Fibroblast of skin of right biceps (primary cell): ENCODE results near the gene HOXA4.

Experiments used
- DNase-seq: peaks from one replicate; pipeline ENCODE4 v3.0.0-alpha.2; 2013

HOXA4 gene

DNA sequence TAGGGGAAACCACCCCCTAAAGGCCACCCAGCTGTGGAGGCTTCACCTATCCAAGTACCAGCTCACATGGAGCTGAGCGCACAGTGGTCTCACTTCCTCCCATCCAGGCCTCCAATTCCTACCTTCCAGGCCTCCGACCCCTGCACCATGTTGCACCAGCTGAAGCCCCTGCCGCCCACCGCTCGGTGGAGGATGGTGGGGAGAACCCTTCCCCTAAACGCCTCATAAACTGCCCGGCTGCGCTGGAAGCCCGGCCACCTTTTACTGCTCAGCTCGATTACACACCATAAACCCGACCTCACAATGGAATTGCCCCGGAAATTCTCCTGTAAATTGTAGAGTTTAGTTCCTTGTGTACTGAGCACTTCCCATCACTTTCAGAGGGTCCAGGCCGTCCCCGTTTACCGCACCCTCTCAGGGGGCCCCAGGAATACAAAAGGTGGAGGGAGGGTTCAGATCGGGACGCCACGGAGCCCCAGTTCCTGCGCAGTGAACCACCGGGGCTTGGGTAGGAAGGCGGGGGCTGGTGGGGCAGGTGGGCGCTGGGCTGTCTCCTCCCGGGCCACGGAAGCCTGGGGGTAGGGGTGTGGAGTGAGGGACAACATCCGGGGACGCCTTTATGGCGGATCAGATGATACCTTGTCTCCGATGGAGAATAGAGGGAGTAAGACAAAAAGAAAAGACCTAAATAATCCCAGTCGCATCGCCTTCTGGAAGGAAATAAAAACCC lies 27.3 kb upstream of the HOXA4 start:
- DNase-seq = no peak

DNA sequence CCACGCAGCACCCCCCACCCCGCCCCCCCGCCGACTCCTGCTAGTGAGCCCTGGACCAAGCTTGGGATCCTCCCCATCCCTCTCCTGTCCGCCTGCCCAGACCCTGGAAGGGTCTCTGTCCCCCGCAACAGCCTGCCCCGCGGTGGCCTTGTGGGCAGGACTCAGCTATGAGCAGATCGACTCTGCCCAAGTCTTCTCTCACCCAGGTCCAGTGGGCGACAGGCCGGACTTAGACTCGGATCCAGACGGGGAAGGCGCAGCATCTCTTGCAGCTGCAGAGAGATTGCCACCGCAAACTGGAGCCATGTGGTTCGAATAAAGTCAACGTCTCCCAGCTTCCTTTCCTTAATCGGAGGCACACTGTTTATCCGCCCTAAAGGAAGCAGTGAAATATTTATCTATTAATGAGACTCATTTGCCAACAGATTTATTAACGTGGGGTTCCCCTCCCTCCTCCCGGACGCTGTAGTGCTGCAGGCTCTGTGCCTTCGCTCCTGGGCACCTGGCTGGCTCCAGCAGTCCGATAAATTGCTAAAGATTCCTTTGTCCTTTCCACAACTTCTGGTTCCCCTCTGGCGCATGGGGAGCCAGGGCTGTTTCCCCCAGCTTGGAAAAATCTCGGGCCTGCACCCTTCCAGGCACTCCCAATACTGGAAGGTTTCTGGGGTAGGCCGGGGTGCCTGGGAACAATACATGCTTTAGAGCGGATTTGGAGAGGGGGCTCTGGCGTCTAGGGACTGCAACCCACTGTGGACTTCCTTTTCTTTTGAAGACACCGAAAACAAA lies 26.6 kb upstream of the HOXA4 start:
- DNase-seq = no peak

DNA sequence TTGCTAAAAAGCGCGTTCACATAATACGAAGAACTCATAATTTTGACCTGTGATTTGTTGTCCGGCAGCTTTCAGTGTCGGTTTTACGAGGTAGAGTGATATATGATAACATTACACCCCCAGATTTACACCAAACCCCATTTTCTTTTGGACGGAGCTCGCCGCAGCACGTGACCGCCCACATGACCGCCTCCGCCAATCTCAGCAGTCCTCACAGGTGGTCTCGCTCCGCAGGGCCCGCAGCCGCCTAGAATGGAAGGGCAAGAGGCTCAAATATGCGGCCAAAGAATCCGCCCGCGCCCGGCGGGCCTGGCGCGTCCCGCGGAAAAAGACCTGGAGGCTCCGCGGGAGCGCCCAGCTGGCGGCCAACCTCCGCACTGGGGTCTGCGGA lies 25.9 kb upstream of the HOXA4 start, which contains the start of gene HOXA7:
Gene HOXA7 (minus strand): TSS at position 168 of the 391 bp plus-strand sequence. CDS start 130 bp downstream, at position 38.
- DNase-seq = peak; percentile 77

DNA sequence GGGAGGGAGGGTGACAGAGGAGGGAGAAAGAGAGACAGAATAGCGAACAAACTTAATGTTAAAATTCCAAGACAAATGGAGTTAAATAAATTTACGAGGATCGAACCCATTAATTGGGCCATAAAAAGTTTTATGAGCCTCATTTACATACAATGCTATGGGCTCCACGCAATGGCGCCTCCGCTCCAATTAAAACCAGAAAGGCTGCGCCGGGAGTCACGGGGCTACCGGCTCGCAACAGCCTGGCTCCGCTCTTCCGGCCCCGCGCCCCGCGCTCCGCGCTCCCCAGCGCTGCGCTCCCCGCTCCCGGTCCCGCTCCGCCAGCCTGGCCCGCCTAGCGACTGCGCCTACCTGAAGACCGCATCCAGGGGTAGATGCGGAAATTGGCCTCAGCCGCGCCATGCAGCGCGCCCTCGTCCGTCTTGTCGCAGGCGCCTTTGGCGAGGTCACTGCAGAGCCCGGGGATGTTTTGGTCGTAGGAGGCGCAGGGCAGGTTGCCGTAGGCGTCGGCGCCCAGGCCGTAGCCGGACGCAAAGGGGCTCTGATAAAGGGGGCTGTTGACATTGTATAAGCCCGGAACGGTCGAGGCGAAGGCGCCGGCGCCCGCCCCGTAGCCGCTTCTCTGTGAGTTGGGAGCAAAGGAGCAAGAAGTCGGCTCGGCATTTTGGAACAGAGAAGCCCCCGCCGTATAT lies 25.4 kb upstream of the HOXA4 start:
- DNase-seq = no peak

DNA sequence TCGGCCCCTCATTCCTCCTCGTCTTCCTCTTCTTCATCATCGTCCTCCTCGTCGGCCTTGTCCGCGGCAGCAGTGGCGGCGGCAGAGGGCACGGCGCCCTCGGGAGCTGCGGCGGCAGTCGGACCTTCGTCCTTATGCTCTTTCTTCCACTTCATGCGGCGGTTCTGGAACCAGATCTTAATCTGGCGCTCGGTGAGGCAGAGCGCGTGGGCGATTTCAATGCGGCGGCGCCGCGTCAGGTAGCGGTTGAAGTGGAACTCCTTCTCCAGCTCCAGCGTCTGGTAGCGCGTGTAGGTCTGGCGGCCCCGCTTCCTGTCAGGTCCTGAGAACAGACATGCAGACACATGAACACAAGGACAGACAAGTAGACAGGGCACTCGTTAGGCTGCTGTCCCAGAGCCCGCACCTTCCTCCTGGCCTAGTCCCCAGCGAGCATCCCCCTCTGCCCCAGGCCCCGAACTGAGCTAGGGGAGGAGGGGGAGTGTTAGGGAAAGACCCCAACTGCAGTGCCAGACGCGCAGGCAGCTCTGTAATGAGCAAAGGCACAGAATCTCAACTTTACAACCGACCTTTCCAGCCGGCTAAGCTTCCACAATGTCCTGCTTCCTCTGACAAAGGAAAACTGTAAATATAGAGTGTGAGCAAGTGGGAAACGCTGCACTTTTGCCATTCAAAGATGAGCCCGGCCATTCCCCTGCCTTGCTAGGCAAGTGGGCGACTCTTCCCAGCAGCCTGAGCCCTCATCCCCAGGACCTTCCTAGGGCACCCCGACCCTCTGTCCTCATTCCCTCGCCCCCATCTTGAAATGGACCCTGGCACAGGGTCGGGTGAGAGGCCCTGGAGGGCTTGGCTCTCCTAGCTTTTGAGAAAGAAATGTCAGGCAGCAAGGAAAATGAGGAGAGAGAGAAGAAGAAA lies 24.6 kb upstream of the HOXA4 start:
- no peak for DNase-seq

DNA sequence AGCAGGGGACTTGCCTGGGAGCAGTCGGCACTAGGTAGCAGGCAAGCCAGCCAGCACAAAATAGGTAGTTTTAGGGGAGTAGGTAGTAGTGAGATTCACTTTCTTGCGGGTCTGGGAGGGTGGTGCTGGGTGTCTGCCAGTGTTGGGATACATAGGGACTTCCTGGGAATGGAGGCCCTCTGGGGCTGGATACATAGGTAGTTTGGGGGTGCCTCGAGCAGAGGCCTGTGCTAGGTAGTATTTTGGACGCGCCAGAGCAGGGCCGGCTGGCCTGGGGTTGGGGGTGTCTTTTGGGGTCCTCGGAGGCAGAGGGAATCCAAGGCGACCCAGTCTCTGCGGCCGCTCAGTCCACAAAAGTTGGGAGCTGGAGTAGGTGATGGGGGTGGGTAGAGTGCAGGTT lies 23.8 kb upstream of the HOXA4 start:
- DNase-seq = no peak

DNA sequence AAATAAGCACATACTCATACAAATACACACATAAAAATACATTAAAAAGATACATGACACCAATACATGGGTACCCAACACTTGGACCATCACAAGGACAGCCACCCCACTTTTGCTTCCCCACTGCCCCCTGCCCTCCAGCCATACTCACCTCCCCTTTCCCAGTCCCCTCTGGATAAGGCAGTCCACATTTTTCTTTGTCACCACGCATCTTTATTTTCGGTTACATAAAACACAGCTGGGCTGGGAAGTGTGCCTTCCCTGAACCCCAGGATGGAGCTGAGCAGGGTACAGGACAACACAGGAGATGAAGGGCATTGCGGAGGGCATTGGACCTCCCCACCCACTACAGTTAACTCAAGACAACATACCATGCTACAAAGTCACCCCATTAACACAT lies 23.0 kb upstream of the HOXA4 start:
- no peak for DNase-seq

DNA sequence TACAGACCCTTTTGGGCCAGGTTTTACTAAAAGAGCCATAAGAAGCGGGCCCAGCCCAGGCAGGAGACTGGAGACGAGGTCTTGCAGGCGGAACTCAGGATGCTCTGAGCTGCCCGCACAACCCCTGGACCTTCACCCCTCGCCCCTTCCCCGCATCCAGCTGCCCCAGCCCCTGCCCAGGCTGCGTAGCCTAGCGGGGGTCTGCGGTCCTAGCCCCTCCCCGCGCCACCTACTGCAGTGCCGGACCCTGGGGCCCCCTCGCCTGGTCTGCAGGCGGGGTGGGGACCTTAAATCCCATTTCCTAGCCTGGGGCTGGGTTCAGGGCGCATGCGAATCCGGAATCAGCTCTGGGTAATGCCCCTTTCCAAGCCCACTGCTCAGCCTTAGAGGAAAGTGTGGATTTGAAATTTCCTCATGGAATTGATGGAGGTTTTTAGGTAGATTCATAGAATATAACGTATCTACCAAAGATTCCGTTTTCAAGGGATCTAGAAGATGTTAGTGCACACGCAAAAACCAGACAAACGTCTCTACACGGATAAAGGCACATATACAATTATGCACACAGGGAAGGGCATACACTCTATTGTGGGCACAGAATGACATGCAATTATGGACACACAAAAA lies 22.4 kb upstream of the HOXA4 start:
- DNase-seq = no peak

DNA sequence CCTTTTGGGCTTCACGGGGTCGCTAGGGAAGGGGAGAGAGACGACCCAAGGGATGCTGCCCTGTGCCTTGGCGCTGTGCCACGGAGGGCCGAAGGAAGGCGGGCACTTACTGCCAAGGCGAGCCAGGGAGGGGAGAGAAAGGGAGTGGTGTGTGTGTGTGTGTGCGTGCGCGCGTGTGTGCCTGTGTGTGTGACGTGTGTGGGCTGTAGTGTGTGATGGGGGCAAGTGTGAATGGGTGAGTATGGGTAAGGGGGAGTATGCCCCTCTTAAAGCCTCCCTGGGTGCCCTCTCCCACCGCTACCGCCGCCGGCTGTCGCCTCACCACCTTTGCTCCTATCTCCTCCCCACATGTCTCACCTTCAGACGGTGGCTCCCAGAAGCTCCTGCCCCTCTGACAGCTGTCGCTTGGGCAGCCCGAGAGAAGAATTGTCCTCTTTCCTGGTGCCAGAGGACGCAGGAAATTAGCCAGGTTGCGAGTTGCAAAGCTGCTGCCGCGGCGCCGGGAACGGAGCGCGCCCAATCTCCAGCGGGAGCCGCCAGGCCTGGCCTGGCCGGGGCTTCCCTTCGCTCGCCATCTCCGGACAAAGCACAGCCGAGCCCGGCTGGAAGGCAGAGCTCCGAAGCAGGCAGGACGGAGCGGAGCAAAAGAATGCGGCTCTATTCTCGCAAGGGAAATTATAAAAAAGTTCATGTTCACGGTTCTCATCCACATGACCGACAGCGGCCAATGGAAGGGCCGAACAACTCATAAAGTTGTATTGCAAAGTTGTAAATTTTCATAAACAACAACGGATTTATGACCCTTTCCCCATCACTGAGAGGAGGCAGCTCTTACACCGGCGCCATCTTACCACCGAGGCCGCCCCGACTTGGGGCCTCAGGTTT lies 21.6 kb upstream of the HOXA4 start, which contains the start of gene HOXA3:
Gene HOXA3 (minus strand): TSS at position 653 of the 885 bp plus-strand sequence. CDS start 41,943 bp downstream, outside the sequence.
- DNase-seq = peak; percentile 60

DNA sequence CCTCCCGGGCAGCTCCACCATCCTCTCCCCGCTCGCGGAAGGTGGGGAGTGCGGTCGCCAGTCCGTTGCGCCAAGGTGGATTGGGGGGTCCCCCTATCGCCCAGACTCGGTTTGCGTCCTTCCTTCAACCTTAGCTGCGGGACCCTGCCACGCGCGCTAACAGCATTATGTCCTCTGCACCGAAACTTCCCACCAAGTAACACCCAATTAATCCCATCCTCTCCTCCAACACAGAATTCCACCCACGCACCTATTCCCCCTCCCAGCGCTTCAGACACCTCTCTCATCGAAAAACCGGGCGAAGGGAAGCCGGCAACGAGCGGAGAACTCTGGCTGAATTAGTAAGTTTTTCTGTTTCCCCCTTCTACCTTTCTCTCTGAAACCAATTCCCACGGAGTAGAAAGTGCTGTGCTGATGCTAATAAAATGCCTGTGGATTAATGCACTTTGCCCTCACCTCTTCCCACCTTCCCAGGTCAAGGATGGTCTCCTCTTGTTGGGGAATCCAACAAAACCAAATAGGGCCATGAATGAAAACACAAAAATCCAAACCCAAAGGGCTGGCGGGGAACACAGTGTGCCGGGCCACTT lies 20.9 kb upstream of the HOXA4 start:
- DNase-seq = no peak

DNA sequence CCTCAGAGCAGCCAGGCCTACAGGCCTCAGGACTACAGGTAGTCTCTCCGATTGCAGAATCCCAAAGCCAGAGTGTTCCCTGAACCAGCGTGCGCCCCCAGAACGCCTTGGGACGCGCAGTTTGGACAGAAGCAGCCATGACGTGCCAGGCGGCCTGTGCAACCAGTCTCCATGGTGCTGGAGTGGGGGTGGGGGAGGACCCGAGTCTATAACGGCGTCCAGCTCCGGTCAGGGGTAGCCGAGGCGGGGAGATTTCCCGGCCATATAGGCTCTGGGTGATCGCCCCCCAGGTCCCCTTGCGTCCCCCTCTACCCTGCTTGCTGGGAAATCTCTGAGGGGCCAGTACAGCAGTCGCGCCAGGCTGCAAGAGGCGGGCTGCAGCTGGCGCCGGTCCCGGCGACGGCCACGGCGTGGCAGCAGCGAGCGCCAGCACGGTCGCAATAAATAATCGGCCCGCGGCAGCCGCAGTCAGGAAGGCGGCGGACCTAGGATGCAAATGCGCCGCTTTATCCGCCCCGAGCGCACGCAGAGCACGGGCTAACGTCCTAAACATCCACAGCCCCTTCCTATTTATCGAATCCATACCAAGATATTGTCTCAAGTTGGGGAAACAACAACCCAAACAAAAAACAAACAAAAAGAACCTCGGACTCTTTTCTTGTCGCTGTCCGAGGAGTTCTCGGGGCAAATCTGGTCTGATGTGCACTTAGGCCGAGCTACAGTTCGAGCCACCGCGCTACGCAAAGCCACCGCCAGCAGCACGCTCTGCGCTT lies 20.2 kb upstream of the HOXA4 start:
- peak; percentile 78 for DNase-seq

DNA sequence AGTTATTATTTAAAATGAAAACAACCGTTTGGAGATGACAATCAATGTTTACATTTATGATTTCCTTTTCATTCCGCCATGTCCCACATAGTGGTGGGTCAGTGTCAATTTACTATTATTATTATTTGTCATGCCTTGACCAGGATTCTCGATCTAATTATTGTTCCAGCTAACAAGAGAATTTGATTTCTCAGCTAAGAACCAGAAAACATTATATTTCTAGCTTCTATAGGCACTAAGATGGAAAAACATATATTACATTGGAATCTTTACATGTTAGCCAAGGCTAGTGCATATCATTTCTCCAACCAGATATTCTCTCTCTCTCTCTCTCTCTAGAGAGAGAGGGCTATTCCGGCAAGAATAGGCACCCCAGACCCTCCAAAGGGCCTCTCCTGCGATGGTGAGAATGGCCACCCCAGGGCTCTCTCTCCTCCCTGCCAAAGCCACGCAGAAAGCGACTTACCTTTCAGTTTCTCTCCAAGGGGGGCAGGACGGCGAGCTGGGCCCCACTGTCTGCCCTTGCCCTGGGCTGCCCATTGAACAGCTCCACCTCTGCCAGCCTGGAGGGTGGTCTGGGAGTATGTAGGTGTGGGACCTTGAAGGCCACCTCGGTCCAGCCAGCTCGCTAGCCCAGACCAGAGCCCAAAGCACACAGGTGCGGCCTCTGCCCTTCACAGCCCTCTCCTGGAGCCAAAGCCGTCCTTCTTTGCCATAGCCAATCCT lies 19.4 kb upstream of the HOXA4 start:
- no peak for DNase-seq

DNA sequence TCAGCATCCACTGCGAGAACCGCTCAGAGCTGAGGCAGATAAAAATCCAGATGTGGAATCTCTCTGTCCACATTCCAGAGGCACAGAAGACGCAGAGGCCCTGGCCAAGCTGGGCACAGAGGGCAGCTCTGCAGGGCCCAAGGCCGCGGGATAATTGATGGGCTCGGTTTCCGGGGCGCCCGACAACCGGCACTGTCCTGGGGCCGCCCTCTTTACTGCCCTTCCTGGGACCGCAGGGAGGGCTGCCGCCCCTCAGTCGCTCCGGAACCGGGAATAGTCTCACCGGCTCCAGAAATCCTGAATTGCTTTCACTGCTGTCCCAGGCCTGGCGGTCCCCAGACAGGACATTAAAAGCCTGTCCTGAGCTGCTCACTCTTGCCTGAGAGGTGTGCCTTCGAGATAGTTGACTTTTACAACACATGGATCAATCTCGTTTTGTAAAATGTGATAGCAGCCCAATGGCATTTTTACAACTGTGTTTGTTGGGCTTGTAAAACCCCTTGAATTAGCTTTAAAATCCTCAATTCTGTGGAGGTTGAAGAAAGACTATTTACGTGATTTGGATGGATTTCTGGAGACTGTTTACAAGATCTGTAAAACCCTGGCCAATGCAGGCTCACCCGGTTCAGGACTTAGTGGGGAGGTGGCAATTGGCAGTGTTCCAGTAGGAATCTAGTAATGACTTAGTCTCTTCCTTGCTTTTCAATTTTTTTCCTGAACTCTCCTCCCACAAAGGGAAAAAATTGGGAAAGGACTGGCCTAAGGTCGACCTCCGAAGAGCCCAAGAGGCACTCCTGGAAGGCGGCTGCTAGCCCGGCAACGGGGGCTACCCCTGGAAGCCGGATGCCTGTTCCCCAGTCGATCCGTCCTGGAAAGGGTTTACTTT lies 18.4 kb upstream of the HOXA4 start:
- no peak for DNase-seq

DNA sequence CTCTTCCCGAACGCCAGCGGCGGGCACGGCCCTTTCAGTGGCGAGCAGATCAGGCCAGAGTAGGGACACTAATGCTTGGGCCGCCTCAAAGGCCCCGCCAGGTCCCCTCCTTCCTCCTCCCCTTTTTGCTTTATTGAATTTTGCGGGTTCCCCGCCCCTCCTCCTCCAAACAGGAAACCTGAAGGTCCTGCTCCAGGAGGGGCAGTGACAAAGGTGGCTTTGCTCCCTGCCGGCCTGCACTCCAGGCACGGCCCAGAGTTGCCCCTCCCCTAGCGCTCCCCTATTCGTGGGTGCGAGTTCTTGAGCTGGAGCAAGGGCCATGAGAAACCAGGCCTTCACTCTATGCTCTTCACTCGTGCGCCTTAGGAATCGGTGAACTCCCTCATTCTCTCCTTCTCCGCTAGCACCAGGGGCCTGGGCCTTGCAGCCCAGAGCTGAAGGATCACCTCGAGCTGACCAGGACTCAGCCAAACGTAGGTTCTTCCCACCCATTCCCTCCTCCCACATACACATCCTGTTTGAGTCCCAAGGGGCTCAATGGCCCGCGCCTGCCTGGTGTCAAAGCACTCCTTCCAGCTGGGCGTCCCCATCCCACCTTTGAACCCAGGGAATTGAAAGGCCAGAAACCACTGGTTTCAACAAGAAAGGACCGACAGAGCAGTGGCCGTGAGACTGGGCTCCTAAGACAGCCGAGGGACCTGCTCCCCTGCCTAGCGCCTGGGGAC lies 17.6 kb upstream of the HOXA4 start:
- DNase-seq = no peak

DNA sequence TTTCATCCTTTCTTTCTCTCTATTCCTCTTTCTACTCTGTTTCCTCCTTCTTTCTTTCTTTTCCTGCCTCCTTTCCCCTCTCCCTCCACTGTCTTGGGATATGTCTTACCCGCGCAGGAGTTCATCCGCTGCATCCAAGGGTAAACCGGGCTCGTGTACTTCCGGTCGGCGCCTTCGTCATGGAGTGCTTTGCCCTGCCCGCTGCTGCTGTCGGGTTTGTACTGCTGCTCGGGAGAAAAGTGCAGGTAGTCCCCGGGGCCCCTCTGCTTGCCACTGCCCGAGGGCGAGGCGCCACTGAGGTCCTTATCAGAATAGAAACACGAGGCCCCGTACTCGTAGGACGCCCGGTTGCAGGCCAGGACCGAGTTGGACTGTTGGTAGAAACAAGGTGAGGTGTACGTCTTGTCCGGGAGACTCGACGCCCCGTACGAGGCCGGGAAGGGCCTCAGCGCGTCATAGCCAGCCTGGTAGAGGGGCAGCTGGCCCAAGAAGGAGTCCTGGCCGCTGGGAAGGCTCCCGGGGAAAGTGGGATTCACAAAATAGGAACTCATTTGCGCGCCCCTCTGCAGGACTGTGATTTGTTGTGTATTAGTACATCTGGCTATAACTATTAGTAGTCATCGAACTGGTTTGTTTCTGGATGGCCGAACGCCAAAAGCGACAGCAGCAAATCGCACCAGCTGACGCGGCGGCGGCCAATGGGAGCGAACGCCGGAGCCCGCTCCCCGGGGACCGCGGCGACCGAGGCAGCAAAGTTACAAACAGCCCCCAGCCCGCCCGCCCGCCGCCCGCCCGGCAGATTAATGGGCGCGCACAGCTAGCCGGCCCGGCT lies 16.9 kb upstream of the HOXA4 start, which contains the start of gene HOXA6:
Gene HOXA6 (minus strand): TSS at position 576 of the 832 bp plus-strand sequence. CDS start 25 bp downstream, at position 551.
- peak; percentile 51 for DNase-seq
